DMS114 treated with DMSO at 0.1 percent for 48 hours (cell line): ENCODE data around the gene SLBP.

Experiments
- DNase-seq: peaks from one replicate; lab custom pipeline; 2025; ENCODE audit not compliant: unreplicated experiment; lab: John Stamatoyannopoulos, UW

SLBP gene

GRCh38 chr4:1655676-1656075 is 56.4 kb downstream of the SLBP start:
- DNase-seq: no peak

GRCh38 chr4:1655081-1655480 is 57.0 kb downstream of the SLBP start:
- DNase-seq: no peak

- no peak for DNase-seq
Observed at GRCh38 chr4:1654216-1654955, 57.7 kb downstream of the SLBP start.

- DNase-seq: no peak
Observed at GRCh38 chr4:1653776-1654175, 58.3 kb downstream of the SLBP start.

GRCh38 chr4:1652088-1652487 is 60.0 kb downstream of the SLBP start:
- no peak for DNase-seq

- DNase-seq: no peak
Observed at GRCh38 chr4:1651609-1652008, 60.5 kb downstream of the SLBP start.

GRCh38 chr4:1648962-1649361 is 63.2 kb downstream of the SLBP start:
- DNase-seq: no peak

GRCh38 chr4:1647432-1647831 is 64.7 kb downstream of the SLBP start:
- DNase-seq: no peak

GRCh38 chr4:1646690-1647089 is 65.4 kb downstream of the SLBP start:
- DNase-seq: no peak

- no peak for DNase-seq
Observed at GRCh38 chr4:1644891-1645657, 67.0 kb downstream of the SLBP start.

- DNase-seq: no peak
Observed at GRCh38 chr4:1643971-1644735, 68.0 kb downstream of the SLBP start.
